AG10803 (cell line): ENCODE results near the gene SMYD4.
"Not testable (repeated sequence)": the region's sequence is repeated elsewhere in the genome, so short reads cannot be mapped to it uniquely, and the experiment has no call there.

Source experiments
- DNase-seq: peaks from one replicate; pipeline ENCODE4 v3.0.0; 2010; ENCODE audit warnings: low read depth
- H3K4me3 ChIP-seq: 2 replicates; pipeline ENCODE4 v1.5.1; 2011; ENCODE audit warnings: mild to moderate bottlenecking, low read length, control low read depth
- CTCF ChIP-seq: conservative IDR thresholded peaks from 2 replicates; pipeline ENCODE4 v1.5.1; 2011; ENCODE audit warnings: mild to moderate bottlenecking, low read length, control low read depth, inconsistent platforms

The SMYD4 gene

GRCh38 chr17:1871756-1872155 lies 42.1 kb upstream of the SMYD4 start:
- TF ChIP-seq CTCF: no peak
- H3K4me3 ChIP-seq: no peak overlapping the region
- no peak for DNase-seq

- TF ChIP-seq CTCF: no peak
- no peak for DNase-seq
- no peak overlapping the region for H3K4me3 ChIP-seq
Observed at GRCh38 chr17:1870592-1870991, 40.9 kb upstream of the SMYD4 start.

GRCh38 chr17:1868090-1868489 lies 38.4 kb upstream of the SMYD4 start:
- no peak overlapping the region for H3K4me3 ChIP-seq
- no peak for DNase-seq
- no peak for TF ChIP-seq CTCF

GRCh38 chr17:1867307-1867706 lies 37.6 kb upstream of the SMYD4 start:
- no peak overlapping the region for H3K4me3 ChIP-seq
- DNase-seq: no peak
- TF ChIP-seq CTCF: no peak

GRCh38 chr17:1865252-1866037 lies 35.7 kb upstream of the SMYD4 start:
- TF ChIP-seq CTCF: peak; percentile 64
- DNase-seq: peak; percentile 43
- H3K4me3 ChIP-seq: no peak overlapping the region

GRCh38 chr17:1861391-1862010 lies 31.8 kb upstream of the SMYD4 start:
- TF ChIP-seq CTCF: no peak
- H3K4me3 ChIP-seq: no peak overlapping the region
- DNase-seq: no peak

GRCh38 chr17:1860978-1861377 lies 31.3 kb upstream of the SMYD4 start:
- H3K4me3 ChIP-seq: no peak overlapping the region
- DNase-seq: no peak
- TF ChIP-seq CTCF: no peak

GRCh38 chr17:1856462-1856861 lies 26.8 kb upstream of the SMYD4 start:
- H3K4me3 ChIP-seq, DNase-seq: not testable (repeated sequence)
